Measurements from ENCODE around the gene SCNM1. TPM values are rescaled to one million over a fixed set of nuclear protein-coding genes. Genes with fewer than 3 reads are reported as not detected.

Gene SCNM1
- total RNA-seq, 2 experiments from 2014 or later, result 54.1 to 70.9 TPM

- H3K4me2 ChIP-seq (ENCODE audit: low read length), result no peak overlapping the region
- no peak overlapping the region for H3K4me3 ChIP-seq (ENCODE audit: low read depth, low read length, poor library complexity, severe bottlenecking)
- H3K36me3 ChIP-seq (ENCODE audit: insufficient read depth, low read length), result no peaks in the 10 kb centered on the region
- no TSS peak for BruUV-seq (replicated peaks)
- H3K79me2 ChIP-seq (ENCODE audit: insufficient read depth, low read depth, low read length), result no peaks in the 10 kb centered on the region
- H3K27ac ChIP-seq (ENCODE audit: low read depth, low read length, poor library complexity, severe bottlenecking), result no peak overlapping the region
- DNase-seq (ENCODE audit: low spot score), result no peak
- H2AFZ ChIP-seq (ENCODE audit: low read length), result no peak overlapping the region
- no peaks in the 10 kb centered on the region for H3K9me2 ChIP-seq (ENCODE audit: insufficient read depth, low read length)
- no peak for TF ChIP-seq EZH2phosphoT487 (IDR thresholded peaks at IDR 0.05; ENCODE audit: borderline replicate concordance, low read depth, low read length)
- TF ChIP-seq, protein P1, sequence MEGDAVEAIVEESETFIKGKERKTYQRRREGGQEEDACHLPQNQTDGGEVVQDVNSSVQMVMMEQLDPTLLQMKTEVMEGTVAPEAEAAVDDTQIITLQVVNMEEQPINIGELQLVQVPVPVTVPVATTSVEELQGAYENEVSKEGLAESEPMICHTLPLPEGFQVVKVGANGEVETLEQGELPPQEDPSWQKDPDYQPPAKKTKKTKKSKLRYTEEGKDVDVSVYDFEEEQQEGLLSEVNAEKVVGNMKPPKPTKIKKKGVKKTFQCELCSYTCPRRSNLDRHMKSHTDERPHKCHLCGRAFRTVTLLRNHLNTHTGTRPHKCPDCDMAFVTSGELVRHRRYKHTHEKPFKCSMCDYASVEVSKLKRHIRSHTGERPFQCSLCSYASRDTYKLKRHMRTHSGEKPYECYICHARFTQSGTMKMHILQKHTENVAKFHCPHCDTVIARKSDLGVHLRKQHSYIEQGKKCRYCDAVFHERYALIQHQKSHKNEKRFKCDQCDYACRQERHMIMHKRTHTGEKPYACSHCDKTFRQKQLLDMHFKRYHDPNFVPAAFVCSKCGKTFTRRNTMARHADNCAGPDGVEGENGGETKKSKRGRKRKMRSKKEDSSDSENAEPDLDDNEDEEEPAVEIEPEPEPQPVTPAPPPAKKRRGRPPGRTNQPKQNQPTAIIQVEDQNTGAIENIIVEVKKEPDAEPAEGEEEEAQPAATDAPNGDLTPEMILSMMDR (conservative IDR thresholded peaks at IDR 0.05; ENCODE audit: low read length), result no peak
- intact Hi-C loops (cut with micrococcal nuclease; ENCODE audit: unreplicated experiment), result no loop called here
- no peaks in the 10 kb centered on the region for H3K4me1 ChIP-seq (ENCODE audit: insufficient read depth, low read length, poor library complexity, severe bottlenecking)
- ChIA-PET CTCF (ENCODE audit: unreplicated experiment) (no interaction called here), POLR2A (interaction anchor here (0.6 to 1.1 kb wide), 3 partner anchors 29 to 363 kb away, joined by 3 to 8 read pairs (median 4); partner anchors contain the start of gene CTSS)
- no peaks in the 10 kb centered on the region for H4K20me1 ChIP-seq (ENCODE audit: insufficient read depth, low read length)
- H3K9me3 ChIP-seq (ENCODE audit: low read length), result no peaks in the 10 kb centered on the region
These were observed 37.1 kb upstream of the SCNM1 start for GRCh38 chr1:151128800-151129199.

DNA sequence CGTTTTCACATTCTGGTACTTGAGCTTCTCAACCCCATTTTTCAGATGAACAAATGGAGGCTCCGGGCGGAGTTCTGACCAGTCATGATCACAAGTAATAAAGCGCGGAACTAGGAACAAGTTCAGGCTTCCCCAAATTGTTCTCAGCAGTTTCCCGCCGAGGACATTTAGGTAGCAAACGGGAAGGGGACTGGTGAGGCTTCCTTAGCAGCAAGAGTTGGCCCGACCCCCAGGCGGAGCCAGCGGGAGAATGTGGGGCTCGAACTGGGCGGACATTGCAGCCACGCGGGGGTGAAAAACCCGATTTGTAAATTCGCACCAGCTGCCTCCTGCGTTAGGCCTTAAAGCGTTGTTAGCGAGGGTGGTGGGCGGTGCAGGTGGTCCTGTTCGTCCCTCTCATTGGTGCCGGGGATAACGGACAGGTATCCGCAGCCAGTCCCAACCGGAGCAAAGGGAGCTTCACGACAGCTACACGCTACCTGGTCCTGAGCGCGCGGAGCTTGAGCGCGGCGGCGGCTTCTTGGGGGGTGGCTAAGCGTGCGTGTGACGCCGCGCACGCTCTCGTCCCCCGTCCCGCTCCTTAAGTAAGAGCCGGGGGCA is 34.9 kb upstream of the SCNM1 start:
- Histone ChIP-seq H3K27ac (ENCODE audit: low read depth, low read length, poor library complexity, severe bottlenecking) (no peak overlapping the region), H3K9me2 (ENCODE audit: insufficient read depth, low read length) (no peaks in the 10 kb centered on the region), H3K4me1 (ENCODE audit: insufficient read depth, low read length, poor library complexity, severe bottlenecking) (no peaks in the 10 kb centered on the region), H2AFZ (ENCODE audit: low read length) (no peak overlapping the region), H3K9me3 (ENCODE audit: low read length) (no peaks in the 10 kb centered on the region), H3K36me3 (ENCODE audit: insufficient read depth, low read length) (no peaks in the 10 kb centered on the region), H3K79me2 (ENCODE audit: insufficient read depth, low read depth, low read length) (no peaks in the 10 kb centered on the region), H4K20me1 (ENCODE audit: insufficient read depth, low read length) (no peaks in the 10 kb centered on the region), H3K4me2 (ENCODE audit: low read length) (no peak overlapping the region), H3K4me3 (ENCODE audit: low read depth, low read length, poor library complexity, severe bottlenecking) (no peak overlapping the region)
- ChIA-PET POLR2A (no interaction called here), CTCF (ENCODE audit: unreplicated experiment) (no interaction called here)
- no TSS peak for BruUV-seq (replicated peaks)
- TF ChIP-seq, protein P1 (conservative IDR thresholded peaks at IDR 0.05; ENCODE audit: low read length), result no peak
- no peak for TF ChIP-seq EZH2phosphoT487 (IDR thresholded peaks at IDR 0.05; ENCODE audit: borderline replicate concordance, low read depth, low read length)
- DNase-seq (ENCODE audit: low spot score), result no peak
- intact Hi-C loops (cut with micrococcal nuclease; ENCODE audit: unreplicated experiment), result no loop called here

GRCh38 chr1:151131701-151132334 is 34.1 kb upstream of the SCNM1 start:
- Histone ChIP-seq H3K36me3 (ENCODE audit: insufficient read depth, low read length) (no peaks in the 10 kb centered on the region), H3K27ac (ENCODE audit: low read depth, low read length, poor library complexity, severe bottlenecking) (no peak overlapping the region), H3K4me1 (ENCODE audit: insufficient read depth, low read length, poor library complexity, severe bottlenecking) (no peaks in the 10 kb centered on the region), H3K79me2 (ENCODE audit: insufficient read depth, low read depth, low read length) (no peaks in the 10 kb centered on the region), H4K20me1 (ENCODE audit: insufficient read depth, low read length) (no peaks in the 10 kb centered on the region), H3K4me3 (ENCODE audit: low read depth, low read length, poor library complexity, severe bottlenecking) (no peak overlapping the region), H2AFZ (ENCODE audit: low read length) (no peak overlapping the region), H3K9me3 (ENCODE audit: low read length) (no peaks in the 10 kb centered on the region), H3K4me2 (ENCODE audit: low read length) (no peak overlapping the region), H3K9me2 (ENCODE audit: insufficient read depth, low read length) (no peaks in the 10 kb centered on the region)
- no TSS peak for BruUV-seq (replicated peaks)
- CTCF ChIA-PET (ENCODE audit: unreplicated experiment), result no interaction called here
- DNase-seq (ENCODE audit: low spot score), result no peak
- TF ChIP-seq, protein P1 (conservative IDR thresholded peaks at IDR 0.05; ENCODE audit: low read length), result no peak
- TF ChIP-seq EZH2phosphoT487 (IDR thresholded peaks at IDR 0.05; ENCODE audit: borderline replicate concordance, low read depth, low read length), result no peak
- POLR2A ChIA-PET, result no interaction called here
- intact Hi-C loops (cut with micrococcal nuclease; ENCODE audit: unreplicated experiment), result no loop called here
